GM12878 (cell line): Measurements from ENCODE around the gene SMTNL2. TPM values are rescaled to one million over a fixed set of nuclear protein-coding genes. Genes with fewer than 3 reads are reported as not detected.
A peak's percentile ranks its signal among the peaks of the same experiment; 100 is the strongest.

ENCODE experiments used
- ASH2L ChIP-seq: fragments of 300-600, 200-600 bp; sonication (generic); IDR thresholded peaks from 2 replicates; pipeline ENCODE4 v1.6.1; 2017; ENCODE audit warnings: low read depth, mild to moderate bottlenecking, borderline replicate concordance
- BRCA1 ChIP-seq: IDR thresholded peaks from 2 replicates; pipeline ENCODE4 v1.6.1; 2011; ENCODE audit warnings: low read depth, low read length, improper control_type of control experiment
- CEBPB ChIP-seq, 2 experiments: fragments of 150-350 bp in 1 of 2; IDR thresholded peaks; 2 replicates each; pipeline ENCODE4 v1.6.1; 2012 to 2014; ENCODE audit warnings: low read depth in 2 of 2, low read length in 2 of 2, borderline replicate concordance in 1 of 2, inconsistent platforms in 1 of 2
- DPF2 ChIP-seq: fragments of 450-650 bp; IDR thresholded peaks from 2 replicates; pipeline ENCODE4 v1.6.1; 2017; ENCODE audit warnings: mild to moderate bottlenecking
- ETV6 ChIP-seq, 2 experiments: fragments of 450-650 bp in 1 of 2; IDR thresholded peaks in 1 of 2; conservative IDR thresholded peaks in 1 of 2; 2 replicates each; pipeline ENCODE4 v1.6.1; 2014; ENCODE audit warnings: antibody characterized with exemption in 1 of 2, borderline replicate concordance in 1 of 2, low read depth in 1 of 2, mild to moderate bottlenecking in 1 of 2, moderate library complexity in 1 of 2
- EZH2 ChIP-seq: IDR thresholded peaks from 2 replicates; pipeline ENCODE4 v1.6.1; 2012; ENCODE audit warnings: low read depth, mild to moderate bottlenecking, control low read depth, inconsistent platforms, low read length, borderline replicate concordance; ENCODE audit not compliant: control insufficient read depth
- GABPA ChIP-seq: IDR thresholded peaks from 2 replicates; pipeline ENCODE4 v1.6.1; 2014; ENCODE audit warnings: antibody characterized with exemption, low read depth, mild to moderate bottlenecking, inconsistent platforms
- HDAC2 ChIP-seq: fragments of 200-600 bp; sonication (generic); IDR thresholded peaks from 2 replicates; pipeline ENCODE4 v1.6.1; 2017
- NRF1 ChIP-seq: conservative IDR thresholded peaks from 2 replicates; pipeline ENCODE4 v1.6.1; 2011; ENCODE audit warnings: mild to moderate bottlenecking, low read depth, low read length, improper control_type of control experiment
- PAX5 ChIP-seq: IDR thresholded peaks from 2 replicates; pipeline ENCODE4 v1.6.1; 2011; ENCODE audit warnings: low read depth, low read length, borderline replicate concordance
- PAX8 ChIP-seq: fragments of 450-650 bp; IDR thresholded peaks from 2 replicates; pipeline ENCODE4 v1.6.1; 2017; ENCODE audit warnings: mild to moderate bottlenecking, moderate library complexity
- RB1 ChIP-seq: fragments of 450-650 bp; formaldehyde crosslinking; IDR thresholded peaks from 2 replicates; pipeline ENCODE4 v1.6.1; 2017; ENCODE audit warnings: mild to moderate bottlenecking, borderline replicate concordance
- RCOR1 ChIP-seq: conservative IDR thresholded peaks from 2 replicates; pipeline ENCODE4 v1.6.1; 2012; ENCODE audit warnings: low read depth, low read length, improper control_type of control experiment
- SREBF2 ChIP-seq: IDR thresholded peaks from 2 replicates; pipeline ENCODE4 v1.6.1; 2012; ENCODE audit warnings: mild to moderate bottlenecking, low read length
- SUPT20H ChIP-seq: IDR thresholded peaks from 2 replicates; pipeline ENCODE4 v1.6.1; 2011; ENCODE audit warnings: low read depth, mild to moderate bottlenecking, low read length, moderate library complexity, borderline replicate concordance; ENCODE audit not compliant: control insufficient read depth
- TCF3 ChIP-seq: IDR thresholded peaks from 2 replicates; pipeline ENCODE4 v1.6.1; 2012; ENCODE audit warnings: low read depth, mild to moderate bottlenecking, low read length, borderline replicate concordance; ENCODE audit not compliant: insufficient read depth
- YBX1 ChIP-seq: fragments of 450-650 bp; IDR thresholded peaks from 2 replicates; pipeline ENCODE4 v1.6.1; 2016; ENCODE audit warnings: antibody characterized with exemption
- polyA plus RNA-seq, 11 experiments: library from polyadenylated mRNA; depleted of rRNA in 4 of 11; unstranded in 6 of 11; stranded (reverse) in 5 of 11; fragments of >200 nt; fragmentation: Nextera tagmentation in 4 of 11; fragmentation: Illumina TruSeq in 1 of 11; extraction: Ambion mirVana in 4 of 11; extraction: Trizol in 1 of 11; gene quantifications; 1 replicate in 1 of 11; 2 replicates in 10 of 11; pipeline versions ENCODE4 v1.2.1 to v1.2.3, GENCODE V29; 2011 to 2016; ENCODE audit warnings: inconsistent platforms in 2 of 11, missing spikeins in 2 of 11, low read depth in 1 of 11
- total RNA-seq, 4 experiments: library from RNA; depleted of rRNA in 3 of 4; stranded (reverse); fragments of >200 nt in 3 of 4; fragmentation: Illumina TruSeq in 1 of 4; extraction: Trizol in 1 of 4; gene quantifications; 2 replicates each; pipeline versions ENCODE4 v1.2.1 to v1.2.3, GENCODE V29; 2013 to 2021
- TF ChIP-seq, protein P1 (sequence below): IDR thresholded peaks from 2 replicates; pipeline ENCODE4 v1.6.1; 2012; ENCODE audit warnings: low read length, inconsistent platforms
- TF ChIP-seq, protein P2 (sequence below): IDR thresholded peaks from 2 replicates; pipeline ENCODE4 v1.6.1; 2011; ENCODE audit warnings: borderline replicate concordance, low read depth, mild to moderate bottlenecking, moderate library complexity, low read length; ENCODE audit not compliant: insufficient read depth, poor library complexity, severe bottlenecking
- TF ChIP-seq, protein P3 (sequence below): fragments of 450-650 bp; formaldehyde crosslinking; IDR thresholded peaks from 2 replicates; pipeline ENCODE4 v1.4.0; 2022; ENCODE audit warnings: mild to moderate bottlenecking, moderate library complexity
- TF ChIP-seq, protein P4 (sequence below): fragments of 450-650 bp; IDR thresholded peaks from 2 replicates; pipeline ENCODE4 v1.6.1; 2018; ENCODE audit warnings: borderline replicate concordance, mild to moderate bottlenecking; ENCODE audit not compliant: partially characterized antibody

SMTNL2 gene
- total and polyA plus RNA-seq, 10 of the 15 experiments (the other 5 are each of a cell fraction or from before 2014, with no cell fraction given), result not detected

DNA sequence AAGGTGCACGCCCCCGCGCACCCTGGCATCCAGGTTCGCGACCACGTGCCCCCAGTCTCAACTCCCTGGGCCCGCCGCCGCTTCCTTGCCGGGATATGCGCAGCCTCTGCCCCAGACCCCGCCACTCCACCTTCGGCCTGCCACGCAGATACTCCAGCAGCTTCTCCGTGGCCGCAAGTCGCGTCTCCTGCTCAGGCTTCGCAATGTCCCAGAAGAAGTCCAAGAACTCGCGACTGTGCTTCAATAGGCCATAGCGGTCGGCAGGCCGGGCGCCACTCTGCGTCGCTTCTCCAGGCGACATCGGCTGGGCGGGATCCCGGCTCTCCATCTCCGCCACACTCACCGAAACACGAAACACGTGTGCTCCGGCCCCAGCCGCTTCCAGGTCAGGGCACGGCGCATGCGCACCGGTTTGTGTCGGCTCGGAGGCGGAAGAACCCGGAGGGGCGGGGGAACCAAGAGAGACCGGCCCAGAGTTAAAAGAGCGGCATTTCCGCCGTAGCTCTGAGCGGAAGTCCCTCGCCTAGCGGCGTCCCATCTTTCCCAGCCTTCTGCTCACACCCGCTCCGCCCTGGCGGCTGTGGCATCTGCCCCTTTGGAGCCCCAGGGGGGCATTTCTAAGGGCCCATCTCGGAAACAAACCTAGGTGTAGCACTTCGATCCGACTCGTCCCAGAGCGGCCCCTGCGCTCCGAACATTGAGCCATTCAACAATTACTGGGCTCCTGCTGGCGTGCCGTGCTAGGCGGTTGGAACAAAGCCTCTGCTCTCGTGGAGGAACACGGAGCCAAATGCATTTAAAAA lies 29.1 kb upstream of the SMTNL2 start, which contains the start of gene MYBBP1A (continued):
- no peak for TF ChIP-seq TCF3
- no peak for TF ChIP-seq SUPT20H
- TF ChIP-seq, protein P1, sequence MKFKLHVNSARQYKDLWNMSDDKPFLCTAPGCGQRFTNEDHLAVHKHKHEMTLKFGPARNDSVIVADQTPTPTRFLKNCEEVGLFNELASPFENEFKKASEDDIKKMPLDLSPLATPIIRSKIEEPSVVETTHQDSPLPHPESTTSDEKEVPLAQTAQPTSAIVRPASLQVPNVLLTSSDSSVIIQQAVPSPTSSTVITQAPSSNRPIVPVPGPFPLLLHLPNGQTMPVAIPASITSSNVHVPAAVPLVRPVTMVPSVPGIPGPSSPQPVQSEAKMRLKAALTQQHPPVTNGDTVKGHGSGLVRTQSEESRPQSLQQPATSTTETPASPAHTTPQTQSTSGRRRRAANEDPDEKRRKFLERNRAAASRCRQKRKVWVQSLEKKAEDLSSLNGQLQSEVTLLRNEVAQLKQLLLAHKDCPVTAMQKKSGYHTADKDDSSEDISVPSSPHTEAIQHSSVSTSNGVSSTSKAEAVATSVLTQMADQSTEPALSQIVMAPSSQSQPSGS, result no peak
- TF ChIP-seq RB1, result no peak
- no peak for TF ChIP-seq BRCA1
- peak; percentile 94 for TF ChIP-seq NRF1
- TF ChIP-seq HDAC2, result no peak
- no peak for TF ChIP-seq PAX5
- TF ChIP-seq CEBPB (IDR thresholded peaks at IDR 0.05; ENCODE audit: borderline replicate concordance in 1 of 2, low read depth in 2 of 2, low read length in 2 of 2), result no peak
- no peak for TF ChIP-seq RCOR1
- TF ChIP-seq, protein P2, sequence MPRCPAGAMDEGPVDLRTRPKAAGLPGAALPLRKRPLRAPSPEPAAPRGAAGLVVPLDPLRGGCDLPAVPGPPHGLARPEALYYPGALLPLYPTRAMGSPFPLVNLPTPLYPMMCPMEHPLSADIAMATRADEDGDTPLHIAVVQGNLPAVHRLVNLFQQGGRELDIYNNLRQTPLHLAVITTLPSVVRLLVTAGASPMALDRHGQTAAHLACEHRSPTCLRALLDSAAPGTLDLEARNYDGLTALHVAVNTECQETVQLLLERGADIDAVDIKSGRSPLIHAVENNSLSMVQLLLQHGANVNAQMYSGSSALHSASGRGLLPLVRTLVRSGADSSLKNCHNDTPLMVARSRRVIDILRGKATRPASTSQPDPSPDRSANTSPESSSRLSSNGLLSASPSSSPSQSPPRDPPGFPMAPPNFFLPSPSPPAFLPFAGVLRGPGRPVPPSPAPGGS, result no peak
- TF ChIP-seq PAX8, result no peak
- no peak for TF ChIP-seq YBX1
- peak in 1 of 2 experiments; percentile 43; a peak in 1 of 4 replicates for TF ChIP-seq ETV6 (conservative IDR thresholded peaks at IDR 0.05 in 1 of 2, IDR thresholded peaks at IDR 0.05 in 1 of 2; ENCODE audit: borderline replicate concordance in 1 of 2, low read depth in 1 of 2)
- TF ChIP-seq ASH2L, result no peak
- TF ChIP-seq EZH2, result no peak
- TF ChIP-seq, protein P3, sequence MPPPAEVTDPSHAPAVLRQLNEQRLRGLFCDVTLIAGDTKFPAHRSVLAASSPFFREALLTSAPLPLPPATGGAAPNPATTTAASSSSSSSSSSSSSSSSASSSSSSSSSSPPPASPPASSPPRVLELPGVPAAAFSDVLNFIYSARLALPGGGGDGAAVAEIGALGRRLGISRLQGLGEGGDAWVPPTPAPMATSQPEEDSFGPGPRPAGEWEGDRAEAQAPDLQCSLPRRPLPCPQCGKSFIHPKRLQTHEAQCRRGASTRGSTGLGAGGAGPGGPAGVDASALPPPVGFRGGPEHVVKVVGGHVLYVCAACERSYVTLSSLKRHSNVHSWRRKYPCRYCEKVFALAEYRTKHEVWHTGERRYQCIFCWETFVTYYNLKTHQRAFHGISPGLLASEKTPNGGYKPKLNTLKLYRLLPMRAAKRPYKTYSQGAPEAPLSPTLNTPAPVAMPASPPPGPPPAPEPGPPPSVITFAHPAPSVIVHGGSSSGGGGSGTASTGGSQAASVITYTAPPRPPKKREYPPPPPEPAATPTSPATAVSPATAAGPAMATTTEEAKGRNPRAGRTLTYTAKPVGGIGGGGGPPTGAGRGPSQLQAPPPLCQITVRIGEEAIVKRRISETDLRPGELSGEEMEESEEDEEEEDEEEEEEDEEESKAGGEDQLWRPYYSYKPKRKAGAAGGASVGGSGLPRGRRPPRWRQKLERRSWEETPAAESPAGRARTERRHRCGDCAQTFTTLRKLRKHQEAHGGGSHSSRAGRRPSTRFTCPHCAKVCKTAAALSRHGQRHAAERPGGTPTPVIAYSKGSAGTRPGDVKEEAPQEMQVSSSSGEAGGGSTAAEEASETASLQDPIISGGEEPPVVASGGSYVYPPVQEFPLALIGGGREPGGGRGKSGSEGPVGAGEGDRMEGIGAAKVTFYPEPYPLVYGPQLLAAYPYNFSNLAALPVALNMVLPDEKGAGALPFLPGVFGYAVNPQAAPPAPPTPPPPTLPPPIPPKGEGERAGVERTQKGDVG (CRISPR knock-in tag), result no peak
- TF ChIP-seq GABPA, result peak; percentile 87
- TF ChIP-seq SREBF2, result no peak
- TF ChIP-seq, protein P4, sequence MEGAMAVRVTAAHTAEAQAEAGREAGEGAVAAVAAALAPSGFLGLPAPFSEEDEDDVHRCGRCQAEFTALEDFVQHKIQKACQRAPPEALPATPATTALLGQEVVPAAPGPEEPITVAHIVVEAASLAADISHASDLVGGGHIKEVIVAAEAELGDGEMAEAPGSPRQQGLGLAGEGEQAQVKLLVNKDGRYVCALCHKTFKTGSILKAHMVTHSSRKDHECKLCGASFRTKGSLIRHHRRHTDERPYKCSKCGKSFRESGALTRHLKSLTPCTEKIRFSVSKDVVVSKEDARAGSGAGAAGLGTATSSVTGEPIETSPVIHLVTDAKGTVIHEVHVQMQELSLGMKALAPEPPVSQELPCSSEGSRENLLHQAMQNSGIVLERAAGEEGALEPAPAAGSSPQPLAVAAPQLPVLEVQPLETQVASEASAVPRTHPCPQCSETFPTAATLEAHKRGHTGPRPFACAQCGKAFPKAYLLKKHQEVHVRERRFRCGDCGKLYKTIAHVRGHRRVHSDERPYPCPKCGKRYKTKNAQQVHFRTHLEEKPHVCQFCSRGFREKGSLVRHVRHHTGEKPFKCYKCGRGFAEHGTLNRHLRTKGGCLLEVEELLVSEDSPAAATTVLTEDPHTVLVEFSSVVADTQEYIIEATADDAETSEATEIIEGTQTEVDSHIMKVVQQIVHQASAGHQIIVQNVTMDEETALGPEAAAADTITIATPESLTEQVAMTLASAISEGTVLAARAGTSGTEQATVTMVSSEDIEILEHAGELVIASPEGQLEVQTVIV, result peak; percentile 79
- TF ChIP-seq DPF2, result 0 out of 2 replicates have a peak, but pooled peaks have one; percentile 40
